OCI-LY1 (cell line): ENCODE data around the gene L3HYPDH.

Experiments used
- H2AFZ ChIP-seq: fragments of 200-600 bp; sonication (generic), shearing (Covaris generic); 2 replicates; pipeline ENCODE4 v1.6.0; 2014; ENCODE audit warnings: antibody characterized with exemption, mild to moderate bottlenecking, low read length
- H3F3A ChIP-seq: fragments of 200-600 bp; sonication (generic), shearing (Covaris generic); 2 replicates; pipeline ENCODE4 v1.6.0; 2014; ENCODE audit warnings: mild to moderate bottlenecking, antibody characterized with exemption, low read length, moderate library complexity; ENCODE audit not compliant: insufficient read depth
- H3K27ac ChIP-seq: fragments of 200-600 bp; sonication (generic); 2 replicates; pipeline ENCODE4 v1.5.1; 2014; ENCODE audit warnings: low read length, mixed run types, mild to moderate bottlenecking, low read depth; ENCODE audit not compliant: poor library complexity, severe bottlenecking
- H3K27me3 ChIP-seq: fragments of 200-600 bp; sonication (generic); 2 replicates; pipeline ENCODE4 v1.6.0; 2014; ENCODE audit warnings: antibody characterized with exemption, mild to moderate bottlenecking, low read length, moderate library complexity; ENCODE audit not compliant: insufficient read depth
- H3K36me3 ChIP-seq: fragments of 200-600 bp; sonication (generic); 2 replicates; pipeline ENCODE4 v1.6.1; 2014; ENCODE audit warnings: mild to moderate bottlenecking, antibody characterized with exemption, low read length, moderate library complexity, mixed read lengths; ENCODE audit not compliant: insufficient read depth
- H3K4me1 ChIP-seq: fragments of 200-600 bp; sonication (generic); 2 replicates; pipeline ENCODE4 v1.5.1; 2014; ENCODE audit warnings: mild to moderate bottlenecking, low read length, moderate library complexity; ENCODE audit not compliant: insufficient read depth, severe bottlenecking
- H3K4me2 ChIP-seq: fragments of 200-600 bp; sonication (generic), shearing (Covaris generic); 2 replicates; pipeline ENCODE4 v1.6.1; 2014; ENCODE audit warnings: low read length
- H3K4me3 ChIP-seq: fragments of 200-600 bp; sonication (generic); 2 replicates; pipeline ENCODE4 v1.5.1; 2014; ENCODE audit warnings: low read length, low read depth, mild to moderate bottlenecking, mixed read lengths; ENCODE audit not compliant: poor library complexity, severe bottlenecking
- H3K79me2 ChIP-seq: fragments of 200-600 bp; shearing (Covaris generic); 2 replicates; pipeline ENCODE4 v1.6.1; 2016; ENCODE audit warnings: mixed run types, low read length, mixed read lengths; ENCODE audit not compliant: insufficient read depth
- H3K9ac ChIP-seq: fragments of 200-600 bp; sonication (generic), shearing (Covaris generic); 2 replicates; pipeline ENCODE4 v1.6.1; 2014; ENCODE audit warnings: mild to moderate bottlenecking, low read length, mixed read lengths
- H3K9me2 ChIP-seq: fragments of 200-600 bp; sonication (generic), shearing (Covaris generic); 2 replicates; pipeline ENCODE4 v1.6.1; 2014; ENCODE audit warnings: low read depth, mild to moderate bottlenecking, low read length, mixed read lengths
- H3K9me3 ChIP-seq: fragments of 200-600 bp; shearing (Covaris generic); 2 replicates; pipeline ENCODE4 v1.6.1; 2014; ENCODE audit warnings: low read length, mixed read lengths
- H4K20me1 ChIP-seq: fragments of 200-600 bp; sonication (generic), shearing (Covaris generic); 2 replicates; pipeline ENCODE4 v1.6.0; 2016; ENCODE audit warnings: mild to moderate bottlenecking, low read length; ENCODE audit not compliant: insufficient read depth
- EZH2 ChIP-seq: fragments of 200-600 bp; sonication (generic), shearing (Covaris generic); IDR thresholded peaks from 2 replicates; pipeline ENCODE4 v1.8.0; 2017; ENCODE audit warnings: borderline replicate concordance, mixed run types, mild to moderate bottlenecking, antibody characterized with exemption, low read length, moderate library complexity, mixed read lengths
- TF ChIP-seq, protein P1 (sequence below): fragments of 200-600 bp; sonication (generic), shearing (Covaris generic); IDR thresholded peaks from 2 replicates; pipeline ENCODE4 v1.5.1; 2017; ENCODE audit warnings: mild to moderate bottlenecking, antibody characterized with exemption, low read length, moderate library complexity, mixed read lengths

The L3HYPDH gene

DNA sequence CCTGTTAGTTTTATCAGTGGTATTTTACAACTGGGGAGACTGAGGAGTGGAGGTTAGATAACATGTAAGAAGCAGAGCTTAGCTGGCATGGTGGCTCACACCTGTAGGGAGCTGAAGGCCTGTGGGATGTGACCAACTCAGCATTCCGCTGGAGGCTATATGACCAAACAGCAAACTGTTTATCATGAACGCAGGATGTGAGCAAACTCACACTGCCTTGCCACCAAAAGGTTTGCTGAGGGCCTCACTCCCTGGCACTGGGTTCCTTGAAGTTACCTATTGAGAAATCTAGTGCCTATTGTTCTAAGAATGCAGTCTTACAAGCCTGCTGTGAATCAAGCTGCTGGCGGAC lies 23.5 kb upstream of the L3HYPDH start:
- Histone ChIP-seq H2AFZ (no peak overlapping the region), H3K27me3 (no peaks in the 10 kb centered on the region), H3K4me1 (no peaks in the 10 kb centered on the region), H3K79me2 (no peaks in the 10 kb centered on the region), H3K4me2 (no peak overlapping the region), H3K9ac (no peak overlapping the region), H4K20me1 (no peaks in the 10 kb centered on the region), H3K27ac (no peak overlapping the region), H3F3A (no peaks in the 10 kb centered on the region), H3K9me3 (no peaks in the 10 kb centered on the region), H3K36me3 (peaks cover 21% of the 10 kb centered on the region; the same call in 1 of the 2 replicates), H3K4me3 (no peak overlapping the region), H3K9me2 (no peaks in the 10 kb centered on the region)
- no peak for TF ChIP-seq EZH2
- TF ChIP-seq, protein P1, sequence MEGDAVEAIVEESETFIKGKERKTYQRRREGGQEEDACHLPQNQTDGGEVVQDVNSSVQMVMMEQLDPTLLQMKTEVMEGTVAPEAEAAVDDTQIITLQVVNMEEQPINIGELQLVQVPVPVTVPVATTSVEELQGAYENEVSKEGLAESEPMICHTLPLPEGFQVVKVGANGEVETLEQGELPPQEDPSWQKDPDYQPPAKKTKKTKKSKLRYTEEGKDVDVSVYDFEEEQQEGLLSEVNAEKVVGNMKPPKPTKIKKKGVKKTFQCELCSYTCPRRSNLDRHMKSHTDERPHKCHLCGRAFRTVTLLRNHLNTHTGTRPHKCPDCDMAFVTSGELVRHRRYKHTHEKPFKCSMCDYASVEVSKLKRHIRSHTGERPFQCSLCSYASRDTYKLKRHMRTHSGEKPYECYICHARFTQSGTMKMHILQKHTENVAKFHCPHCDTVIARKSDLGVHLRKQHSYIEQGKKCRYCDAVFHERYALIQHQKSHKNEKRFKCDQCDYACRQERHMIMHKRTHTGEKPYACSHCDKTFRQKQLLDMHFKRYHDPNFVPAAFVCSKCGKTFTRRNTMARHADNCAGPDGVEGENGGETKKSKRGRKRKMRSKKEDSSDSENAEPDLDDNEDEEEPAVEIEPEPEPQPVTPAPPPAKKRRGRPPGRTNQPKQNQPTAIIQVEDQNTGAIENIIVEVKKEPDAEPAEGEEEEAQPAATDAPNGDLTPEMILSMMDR: no peak

- Histone ChIP-seq H3K27me3 (no peaks in the 10 kb centered on the region), H3K36me3 (peaks cover 21% of the 10 kb centered on the region; the same call in 1 of the 2 replicates), H2AFZ (no peak overlapping the region), H3K4me2 (no peak overlapping the region), H3K4me1 (no peaks in the 10 kb centered on the region), H3K9me2 (no peaks in the 10 kb centered on the region), H3K79me2 (no peaks in the 10 kb centered on the region), H3K9me3 (no peaks in the 10 kb centered on the region), H3K4me3 (no peak overlapping the region), H3K27ac (no peak overlapping the region), H4K20me1 (no peaks in the 10 kb centered on the region), H3K9ac (no peak overlapping the region), H3F3A (no peaks in the 10 kb centered on the region)
- TF ChIP-seq, protein P1: peak; percentile 88
- no peak for TF ChIP-seq EZH2
Observed at GRCh38 chr14:59507063-59507751, 23.0 kb upstream of the L3HYPDH start.

- no peak overlapping the region for H3K27ac ChIP-seq
- peaks cover 47% of the 10 kb centered on the region for H3K36me3 ChIP-seq
Observed at GRCh38 chr14:59503256-59503655, 19.0 kb upstream of the L3HYPDH start.

More at GRCh38 chr14:59503256-59503655, 19.0 kb upstream of the L3HYPDH start:
- Histone ChIP-seq H2AFZ (no peak overlapping the region), H3K9me2 (no peaks in the 10 kb centered on the region), H3K4me2 (no peak overlapping the region), H3K9ac (no peak overlapping the region), H3K4me3 (no peak overlapping the region), H4K20me1 (no peaks in the 10 kb centered on the region), H3K9me3 (no peaks in the 10 kb centered on the region), H3K4me1 (no peaks in the 10 kb centered on the region), H3K27me3 (no peaks in the 10 kb centered on the region), H3K79me2 (no peaks in the 10 kb centered on the region), H3F3A (no peaks in the 10 kb centered on the region)
- TF ChIP-seq, protein P1: no peak
- no peak for TF ChIP-seq EZH2
